Activated naive CD4-positive, alpha-beta T cell treated with anti-CD3 and anti-CD28 coated beads, Interleukin-2, amount 10 ng/mL, durations not matched to agents 7 days and 5 days (primary cell): ENCODE data around the gene GALNT12.

ENCODE experiments used
- CTCF ChIA-PET: fragments of 350-600 bp; sonication (Branson Sonifier 250); formaldehyde crosslinking; loops from one replicate; lab custom pipeline; 2021; ENCODE audit warnings: antibody characterized with exemption; lab: Charles Lee
- DNase-seq: peaks from one replicate; pipeline ENCODE4 v3.0.0-alpha.2; 2020
- H3K27ac Mint-ChIP-seq: one replicate; pipeline ENCODE4 v1.8.0; 2021; ENCODE audit warnings: mild to moderate bottlenecking, moderate library complexity, mixed read lengths
- H3K27me3 Mint-ChIP-seq: one replicate; pipeline ENCODE4 v1.8.0; 2021; ENCODE audit warnings: mild to moderate bottlenecking, mixed read lengths
- H3K36me3 Mint-ChIP-seq: one replicate; pipeline ENCODE4 v1.8.0; 2021; ENCODE audit warnings: mixed read lengths
- H3K4me1 Mint-ChIP-seq: one replicate; pipeline ENCODE4 v1.8.0; 2021; ENCODE audit warnings: mixed read lengths
- H3K4me3 Mint-ChIP-seq: one replicate; pipeline ENCODE4 v1.8.0; 2021; ENCODE audit warnings: mild to moderate bottlenecking, moderate library complexity, mixed read lengths
- H3K9me3 Mint-ChIP-seq: one replicate; pipeline ENCODE4 v1.8.0; 2021; ENCODE audit warnings: mixed read lengths

Gene GALNT12

DNA sequence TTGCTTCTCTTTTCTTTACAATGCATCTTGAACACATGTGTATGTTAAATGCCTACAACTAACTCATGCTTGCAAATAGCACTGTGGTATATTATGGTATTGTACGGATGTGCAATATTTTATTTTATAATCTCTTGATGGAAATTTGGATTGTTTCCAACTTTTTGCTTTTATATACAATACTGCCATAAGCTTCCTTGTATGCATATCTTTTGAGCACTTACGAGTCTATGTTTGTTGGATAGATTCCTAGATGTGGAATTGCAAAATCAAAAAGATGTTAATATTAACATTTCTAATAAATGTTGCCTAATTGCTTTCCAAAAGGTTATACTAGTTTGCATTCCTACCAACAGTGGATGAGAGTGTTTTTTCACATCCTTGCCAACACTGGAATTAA is 3.4 kb upstream of the GALNT12 start:
- no peaks in the 10 kb centered on the region for H3K36me3 Mint-ChIP-seq
- H3K9me3 Mint-ChIP-seq: peaks cover under 1% of the 10 kb centered on the region
- H3K27ac Mint-ChIP-seq: no peak overlapping the region
- CTCF ChIA-PET: interaction anchor here (0.7 to 5.6 kb wide), 2 partner anchors 12 to 378 kb away, joined by 4 to 27 read pairs; no protein-coding TSS in a partner anchor
- no peak for DNase-seq
- peaks cover 18% of the 10 kb centered on the region for H3K4me1 Mint-ChIP-seq
- peaks cover 66% of the 10 kb centered on the region for H3K27me3 Mint-ChIP-seq
- no peak overlapping the region for H3K4me3 Mint-ChIP-seq

DNA sequence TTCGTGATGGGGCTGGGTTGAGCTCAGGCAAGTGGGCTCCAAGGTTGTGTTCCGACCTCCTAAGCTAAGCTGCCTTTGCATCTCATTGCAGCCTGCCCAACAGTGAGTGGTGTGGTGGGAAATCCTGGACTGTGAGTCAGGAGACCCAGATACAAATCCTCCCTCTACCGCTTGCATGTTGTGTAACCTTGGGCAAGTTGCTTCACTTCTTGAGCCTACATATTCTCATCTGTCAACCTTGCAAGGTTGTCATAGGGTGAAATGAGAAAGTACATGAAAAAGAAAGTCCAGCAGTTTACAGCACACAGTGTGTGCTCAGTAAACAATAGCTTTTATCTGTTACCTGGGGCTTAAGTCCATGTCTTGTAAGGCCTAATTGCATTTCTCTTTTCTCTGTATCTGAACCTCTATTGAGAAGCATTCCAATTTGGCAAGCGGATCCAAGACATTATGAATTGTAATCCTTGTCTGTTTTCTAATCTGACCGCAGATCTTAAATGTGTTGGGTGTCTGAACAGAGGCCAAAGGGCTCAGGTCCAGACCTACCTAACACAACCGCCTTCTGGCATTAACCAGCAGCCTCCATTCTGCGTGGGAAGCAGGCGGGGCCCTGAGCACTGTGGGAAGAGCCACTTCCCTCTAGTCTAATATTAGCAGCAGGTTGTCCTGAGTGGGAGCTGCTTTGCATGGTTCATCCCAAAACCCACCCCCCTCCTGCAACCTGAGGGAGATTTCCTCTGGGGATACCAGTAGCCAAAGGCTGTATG is 1.8 kb upstream of the GALNT12 start:
- Mint-ChIP-seq H3K4me1 (peaks cover 24% of the 10 kb centered on the region), H3K27ac (no peak overlapping the region), H3K27me3 (peaks cover 56% of the 10 kb centered on the region), H3K36me3 (no peaks in the 10 kb centered on the region), H3K4me3 (no peak overlapping the region), H3K9me3 (no peaks in the 10 kb centered on the region)
- CTCF ChIA-PET: interaction anchor here (1.0 to 5.6 kb wide), 7 partner anchors 9 to 388 kb away, joined by 3 to 28 read pairs (median 5); partner anchors contain the start of gene ANKS6
- no peak for DNase-seq

DNA sequence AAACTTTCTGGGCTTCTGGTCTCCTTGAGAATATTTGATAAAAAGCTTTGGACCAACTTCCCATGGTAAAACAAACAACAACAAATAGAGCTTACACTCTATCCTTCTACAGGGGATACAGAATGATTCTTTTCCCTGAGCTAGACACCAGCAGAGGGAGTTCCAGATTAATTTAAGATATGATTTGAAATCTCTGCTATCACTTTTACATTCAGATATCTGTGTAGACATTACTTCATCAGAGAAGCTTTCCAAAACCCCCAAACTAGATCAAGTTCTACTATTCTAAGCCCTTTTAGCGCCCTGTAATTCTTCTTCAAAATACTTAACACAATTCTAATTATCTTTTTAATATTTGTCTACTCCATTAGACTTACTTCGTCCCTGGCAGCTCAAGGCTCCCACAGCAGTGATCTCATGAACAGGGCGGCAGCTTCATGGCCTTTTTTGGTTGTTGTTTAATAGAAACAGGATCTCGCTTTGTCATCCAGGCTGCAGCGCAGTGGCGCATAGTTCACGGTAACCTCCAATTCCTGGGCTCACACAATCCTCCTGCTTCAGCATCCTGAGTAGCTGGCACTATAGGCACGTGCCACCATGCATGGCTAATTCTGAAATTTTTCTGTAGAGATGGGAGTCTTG is 955 bp upstream of the GALNT12 start:
- CTCF ChIA-PET: interaction anchor here (0.9 to 5.6 kb wide), 11 partner anchors 9 to 387 kb away, joined by 3 to 28 read pairs (median 5); partner anchors contain the start of gene ANKS6
- Mint-ChIP-seq H3K27me3 (peaks cover 54% of the 10 kb centered on the region), H3K4me3 (peak overlapping the region; percentile 84), H3K9me3 (no peaks in the 10 kb centered on the region), H3K27ac (no peak overlapping the region), H3K4me1 (peaks cover 24% of the 10 kb centered on the region), H3K36me3 (no peaks in the 10 kb centered on the region)
- no peak for DNase-seq

- peak; percentile 57 for DNase-seq
- Mint-ChIP-seq H3K4me3 (peak overlapping the region; percentile 79), H3K27me3 (peaks cover 41% of the 10 kb centered on the region), H3K9me3 (no peaks in the 10 kb centered on the region), H3K27ac (peak overlapping the region; percentile 67), H3K36me3 (no peaks in the 10 kb centered on the region), H3K4me1 (peaks cover 24% of the 10 kb centered on the region)
- CTCF ChIA-PET: interaction anchor here (1.0 to 5.6 kb wide), 4 partner anchors 12 to 190 kb away, joined by 3 to 27 read pairs (median 5); partner anchors contain the start of gene ANKS6
Measured at GRCh38 chr9:98807814-98808195, 335 bp downstream of the GALNT12 start.

DNA sequence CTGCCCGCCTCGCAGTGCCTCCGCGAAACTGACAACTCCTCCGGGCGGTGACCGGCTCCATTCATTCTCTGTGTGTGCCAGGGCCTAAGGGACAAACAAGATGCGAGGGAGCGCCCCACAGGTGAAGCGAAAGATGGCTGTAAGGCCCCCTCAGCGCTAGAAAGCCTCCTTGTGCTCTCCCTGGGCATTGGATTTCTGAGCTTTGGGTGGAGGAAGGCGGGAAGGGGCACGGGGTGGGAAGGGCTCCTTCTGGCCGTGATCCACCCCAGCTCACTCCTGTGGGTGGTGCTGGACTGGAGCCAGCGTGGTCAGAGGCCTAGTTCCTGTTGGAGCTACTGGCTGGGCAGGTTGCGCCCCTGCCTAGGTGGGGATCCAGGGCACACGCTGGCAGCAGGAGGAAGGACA is 943 bp downstream of the GALNT12 start:
- Mint-ChIP-seq H3K27ac (peak overlapping the region; percentile 67), H3K27me3 (peaks cover 37% of the 10 kb centered on the region), H3K36me3 (no peaks in the 10 kb centered on the region), H3K9me3 (no peaks in the 10 kb centered on the region), H3K4me3 (peak overlapping the region; percentile 79), H3K4me1 (peaks cover 24% of the 10 kb centered on the region)
- DNase-seq: peak; percentile 27
- CTCF ChIA-PET: interaction anchor here (1.0 to 5.6 kb wide), 4 partner anchors 13 to 189 kb away, joined by 3 to 27 read pairs (median 5); partner anchors contain the start of gene ANKS6

- CTCF ChIA-PET: interaction anchor here (5.6 kb wide), 1 partner anchor 17 kb away, joined by 27 read pairs; no protein-coding TSS in a partner anchor
- Mint-ChIP-seq H3K36me3 (no peaks in the 10 kb centered on the region), H3K27ac (no peak overlapping the region), H3K4me1 (peaks cover 24% of the 10 kb centered on the region), H3K4me3 (peak overlapping the region; percentile 79), H3K9me3 (no peaks in the 10 kb centered on the region), H3K27me3 (peaks cover 35% of the 10 kb centered on the region)
- DNase-seq: no peak
Measured at GRCh38 chr9:98808875-98809274, 1.4 kb downstream of the GALNT12 start.

- CTCF ChIA-PET: interaction anchor here (5.6 kb wide), 1 partner anchor 18 kb away, joined by 27 read pairs; no protein-coding TSS in a partner anchor
- Mint-ChIP-seq H3K9me3 (no peaks in the 10 kb centered on the region), H3K4me1 (peaks cover 24% of the 10 kb centered on the region), H3K36me3 (no peaks in the 10 kb centered on the region), H3K27ac (no peak overlapping the region), H3K27me3 (peaks cover 35% of the 10 kb centered on the region), H3K4me3 (peak overlapping the region; percentile 79)
- no peak for DNase-seq
Measured at GRCh38 chr9:98809311-98810101, 2.0 kb downstream of the GALNT12 start.

DNA sequence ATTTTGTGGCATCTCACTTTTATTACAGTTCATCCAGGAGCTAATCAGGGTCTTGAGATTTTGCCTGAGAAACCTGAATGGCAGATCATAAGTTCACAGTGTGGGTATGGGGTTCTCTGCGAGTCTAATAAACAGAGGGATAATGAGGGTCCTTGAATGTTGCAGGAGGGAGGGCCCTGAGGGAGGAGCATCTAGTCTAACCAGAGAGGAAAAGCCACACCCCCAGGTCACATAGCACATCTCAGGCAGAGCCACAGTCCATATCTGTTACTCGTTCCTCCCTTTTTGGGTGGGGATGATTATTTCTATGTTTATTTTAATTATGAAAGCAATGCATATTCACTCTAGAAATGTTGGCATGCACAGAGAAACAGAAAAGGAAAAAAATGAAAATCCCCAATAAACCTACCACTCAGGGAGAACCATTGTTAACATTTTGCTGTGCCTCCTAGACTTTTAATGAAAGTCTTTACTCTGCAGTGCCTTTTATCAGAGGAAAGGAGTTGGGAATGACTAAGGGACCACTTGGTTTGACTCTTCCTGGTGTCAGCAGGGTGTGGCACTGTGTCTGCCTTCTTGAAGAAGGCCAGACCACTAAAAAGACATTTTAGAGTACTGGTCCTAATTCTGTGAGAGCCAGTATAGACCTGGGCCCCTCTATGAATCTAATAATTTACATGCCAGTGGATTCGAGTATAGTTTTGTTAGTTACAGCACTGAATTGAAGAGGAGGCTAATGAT is 2.8 kb downstream of the GALNT12 start:
- DNase-seq: no peak
- Mint-ChIP-seq H3K36me3 (no peaks in the 10 kb centered on the region), H3K27me3 (peaks cover 32% of the 10 kb centered on the region), H3K4me3 (no peak overlapping the region), H3K4me1 (peaks cover 24% of the 10 kb centered on the region), H3K9me3 (no peaks in the 10 kb centered on the region), H3K27ac (no peak overlapping the region)
- CTCF ChIA-PET: no interaction called here

GRCh38 chr9:98811051-98811650 is 3.7 kb downstream of the GALNT12 start:
- Mint-ChIP-seq H3K27ac (no peak overlapping the region), H3K27me3 (peaks cover 24% of the 10 kb centered on the region), H3K9me3 (no peaks in the 10 kb centered on the region), H3K4me3 (no peak overlapping the region), H3K4me1 (peaks cover 24% of the 10 kb centered on the region), H3K36me3 (no peaks in the 10 kb centered on the region)
- CTCF ChIA-PET: no interaction called here
- no peak for DNase-seq

DNA sequence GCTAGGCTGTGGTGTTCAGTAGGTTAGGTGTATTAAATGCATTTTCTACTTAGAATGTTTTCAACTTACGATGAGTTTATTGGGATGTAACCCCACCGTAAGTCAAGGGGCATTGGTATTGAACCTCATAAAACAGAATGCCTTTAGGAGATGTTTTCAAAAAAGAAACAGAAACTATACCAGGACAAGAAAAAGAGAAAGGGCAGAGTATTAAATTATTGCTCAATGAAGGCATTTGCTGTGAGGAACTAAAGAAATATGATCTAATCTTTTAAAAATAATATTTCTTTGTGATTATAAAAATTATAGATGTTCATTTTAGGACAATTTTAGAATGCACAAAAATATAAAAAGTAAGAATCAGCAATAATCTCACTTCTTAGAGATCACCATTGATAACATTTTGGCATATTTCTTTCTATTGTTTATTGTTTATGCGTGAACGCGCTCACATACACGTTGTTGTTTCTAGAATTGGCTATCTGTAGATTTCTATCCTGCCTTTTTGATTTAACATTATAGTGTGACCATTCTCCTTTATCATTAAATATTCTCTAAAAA is 8.0 kb downstream of the GALNT12 start:
- Mint-ChIP-seq H3K27me3 (no peaks in the 10 kb centered on the region), H3K4me1 (peaks cover 4% of the 10 kb centered on the region), H3K9me3 (peaks cover 6% of the 10 kb centered on the region), H3K36me3 (peaks cover 4% of the 10 kb centered on the region), H3K4me3 (no peak overlapping the region), H3K27ac (no peak overlapping the region)
- DNase-seq: no peak
- CTCF ChIA-PET: no interaction called here

GRCh38 chr9:98818764-98819163 is 11.3 kb downstream of the GALNT12 start:
- CTCF ChIA-PET: no interaction called here
- H3K27me3 Mint-ChIP-seq: no peaks in the 10 kb centered on the region
- peaks cover 6% of the 10 kb centered on the region for H3K36me3 Mint-ChIP-seq
- peaks cover 4% of the 10 kb centered on the region for H3K4me1 Mint-ChIP-seq
- H3K4me3 Mint-ChIP-seq: no peak overlapping the region
- DNase-seq: no peak
- peaks cover 6% of the 10 kb centered on the region for H3K9me3 Mint-ChIP-seq
- H3K27ac Mint-ChIP-seq: no peak overlapping the region

DNA sequence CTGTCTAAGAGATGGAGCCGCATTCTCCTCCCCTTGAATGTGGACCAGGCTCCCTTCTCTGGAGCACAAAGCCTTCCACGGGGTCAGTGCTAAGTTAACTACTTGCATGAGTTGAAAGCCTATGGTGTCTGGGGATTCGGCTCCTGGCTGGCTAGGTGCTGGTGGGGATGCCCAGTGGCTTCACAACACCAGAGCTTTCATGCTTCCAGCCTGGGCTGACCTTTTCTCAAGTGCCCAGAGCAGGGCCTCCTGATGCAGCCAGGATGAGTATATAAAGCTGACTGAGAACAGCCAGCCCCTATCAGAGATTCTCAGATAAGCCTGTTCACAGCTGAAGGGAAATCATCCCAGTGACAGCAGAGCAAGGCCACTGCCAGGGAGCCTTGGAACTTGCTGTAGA is 11.8 kb downstream of the GALNT12 start:
- Mint-ChIP-seq H3K27me3 (no peaks in the 10 kb centered on the region), H3K4me3 (no peak overlapping the region), H3K27ac (no peak overlapping the region), H3K9me3 (peaks cover 6% of the 10 kb centered on the region), H3K4me1 (peaks cover 4% of the 10 kb centered on the region), H3K36me3 (peaks cover 6% of the 10 kb centered on the region)
- DNase-seq: no peak
- CTCF ChIA-PET: no interaction called here

- H3K4me3 Mint-ChIP-seq: no peak overlapping the region
- CTCF ChIA-PET: no interaction called here
- H3K27me3 Mint-ChIP-seq: no peaks in the 10 kb centered on the region
- no peak for DNase-seq
- H3K4me1 Mint-ChIP-seq: peaks cover 4% of the 10 kb centered on the region
- H3K9me3 Mint-ChIP-seq: peaks cover 6% of the 10 kb centered on the region
- H3K27ac Mint-ChIP-seq: no peak overlapping the region
- peaks cover 6% of the 10 kb centered on the region for H3K36me3 Mint-ChIP-seq
Measured at GRCh38 chr9:98821831-98822230, 14.4 kb downstream of the GALNT12 start.
